Fibroblast of pulmonary artery (primary cell): ENCODE data around the gene DUSP1.

Experiments
- DNase-seq: peaks from one replicate; pipeline ENCODE4 v3.0.0-alpha.2; 2010; ENCODE audit warnings: low read depth
- H3K4me3 ChIP-seq: replicated peaks from 2 replicates; pipeline ENCODE4 v1.5.1; 2011; ENCODE audit warnings: low read depth, mild to moderate bottlenecking, control low read depth, low read length, moderate library complexity
- TF ChIP-seq, protein P1 (sequence below): IDR thresholded peaks from 2 replicates; pipeline ENCODE4 v1.5.1; 2011; ENCODE audit warnings: mild to moderate bottlenecking, control low read depth, low read length, inconsistent platforms; ENCODE audit errors: missing control alignments

Gene DUSP1

DNA sequence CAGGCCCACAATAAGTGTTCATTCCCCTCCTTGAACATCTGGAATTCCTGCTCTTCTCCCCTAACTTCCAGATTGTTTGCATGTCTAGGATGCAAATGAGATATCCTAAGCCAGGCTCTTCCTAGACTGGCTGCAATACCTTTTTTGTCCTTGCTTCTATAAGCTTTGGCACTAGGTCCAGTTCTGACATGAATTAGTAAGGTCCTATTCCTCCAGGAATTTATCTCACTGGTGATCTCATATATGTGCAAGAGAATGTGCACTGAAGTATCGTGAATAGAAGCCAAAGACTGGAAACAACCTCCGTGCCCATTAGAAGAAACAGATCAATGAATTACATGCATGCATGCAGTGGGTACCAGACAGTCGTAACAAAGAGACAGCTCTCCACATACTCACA is 25.2 kb downstream of the DUSP1 start:
- no peak overlapping the region for H3K4me3 ChIP-seq
- no peak for DNase-seq
- TF ChIP-seq, protein P1, sequence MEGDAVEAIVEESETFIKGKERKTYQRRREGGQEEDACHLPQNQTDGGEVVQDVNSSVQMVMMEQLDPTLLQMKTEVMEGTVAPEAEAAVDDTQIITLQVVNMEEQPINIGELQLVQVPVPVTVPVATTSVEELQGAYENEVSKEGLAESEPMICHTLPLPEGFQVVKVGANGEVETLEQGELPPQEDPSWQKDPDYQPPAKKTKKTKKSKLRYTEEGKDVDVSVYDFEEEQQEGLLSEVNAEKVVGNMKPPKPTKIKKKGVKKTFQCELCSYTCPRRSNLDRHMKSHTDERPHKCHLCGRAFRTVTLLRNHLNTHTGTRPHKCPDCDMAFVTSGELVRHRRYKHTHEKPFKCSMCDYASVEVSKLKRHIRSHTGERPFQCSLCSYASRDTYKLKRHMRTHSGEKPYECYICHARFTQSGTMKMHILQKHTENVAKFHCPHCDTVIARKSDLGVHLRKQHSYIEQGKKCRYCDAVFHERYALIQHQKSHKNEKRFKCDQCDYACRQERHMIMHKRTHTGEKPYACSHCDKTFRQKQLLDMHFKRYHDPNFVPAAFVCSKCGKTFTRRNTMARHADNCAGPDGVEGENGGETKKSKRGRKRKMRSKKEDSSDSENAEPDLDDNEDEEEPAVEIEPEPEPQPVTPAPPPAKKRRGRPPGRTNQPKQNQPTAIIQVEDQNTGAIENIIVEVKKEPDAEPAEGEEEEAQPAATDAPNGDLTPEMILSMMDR, result no peak

DNA sequence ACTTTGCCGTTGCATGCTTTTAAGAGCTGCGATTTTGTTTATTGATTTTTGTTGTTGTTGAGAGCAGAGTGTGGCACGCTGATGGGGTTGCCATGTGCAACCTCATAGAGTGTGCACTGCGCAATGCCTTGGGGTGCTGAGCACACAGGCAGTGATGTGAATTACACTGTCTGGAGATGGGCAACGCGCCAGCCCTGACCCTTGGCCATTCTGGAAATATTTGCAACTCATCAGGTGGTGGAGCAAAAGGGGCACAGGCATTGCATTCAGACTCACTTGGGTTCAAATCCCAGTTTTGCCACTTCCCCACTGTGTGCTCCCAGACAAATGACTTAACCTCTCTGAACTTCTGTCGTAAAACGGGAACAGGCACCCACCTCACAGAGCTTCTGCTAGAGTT is 25.6 kb downstream of the DUSP1 start:
- TF ChIP-seq, protein P1, result no peak
- H3K4me3 ChIP-seq, result no peak overlapping the region
- no peak for DNase-seq

DNA sequence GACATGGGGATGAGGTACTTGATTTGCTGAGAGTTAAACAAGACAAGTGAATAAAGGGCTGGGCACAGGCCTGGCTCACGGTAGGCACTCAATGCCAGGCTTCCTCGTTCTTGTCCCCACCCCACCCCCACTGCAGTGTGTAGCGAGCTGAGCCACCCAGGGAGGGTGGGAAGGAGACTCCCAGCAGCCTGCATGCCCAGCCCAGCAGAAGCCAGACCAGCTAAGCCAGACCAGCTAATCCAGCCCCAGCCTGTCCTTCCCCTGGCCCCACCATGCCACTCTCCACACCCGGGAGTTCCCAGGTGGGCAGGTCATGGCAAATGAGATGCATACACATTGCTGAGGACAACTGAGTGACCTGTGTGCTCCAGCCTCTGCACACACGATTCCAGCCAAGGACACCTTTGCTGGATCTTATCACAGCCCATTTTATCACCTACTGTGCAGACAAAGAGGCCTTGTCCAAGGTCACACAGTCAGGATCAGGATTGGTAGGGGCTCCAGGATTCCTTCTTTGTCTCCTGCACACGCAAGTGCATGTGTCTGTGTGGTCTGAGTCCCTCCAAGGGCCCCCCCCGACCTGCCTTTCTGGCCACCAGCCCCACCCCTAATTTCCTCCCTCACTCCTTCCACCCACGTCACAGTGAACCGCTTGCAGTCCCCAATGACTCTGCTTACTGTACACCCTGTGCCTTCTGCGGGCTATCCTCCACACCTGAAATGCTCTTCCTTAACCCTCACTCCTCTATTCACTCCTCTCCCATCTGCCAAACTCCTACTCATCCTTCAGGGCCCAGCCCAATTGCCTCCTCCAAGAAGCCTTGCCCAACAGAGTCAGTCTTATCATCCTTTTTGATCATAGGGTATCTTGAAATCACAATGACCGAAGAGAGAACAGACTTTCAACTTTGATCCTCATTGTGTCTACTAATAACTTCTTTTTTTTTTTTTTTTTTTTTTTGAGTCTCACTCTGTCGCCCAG is 26.6 kb downstream of the DUSP1 start:
- TF ChIP-seq, protein P1, result no peak
- H3K4me3 ChIP-seq, result no peak overlapping the region
- no peak for DNase-seq

GRCh38 chr5:172743112-172743959 is 27.7 kb downstream of the DUSP1 start:
- no peak overlapping the region for H3K4me3 ChIP-seq
- TF ChIP-seq, protein P1, result no peak
- DNase-seq, result no peak

DNA sequence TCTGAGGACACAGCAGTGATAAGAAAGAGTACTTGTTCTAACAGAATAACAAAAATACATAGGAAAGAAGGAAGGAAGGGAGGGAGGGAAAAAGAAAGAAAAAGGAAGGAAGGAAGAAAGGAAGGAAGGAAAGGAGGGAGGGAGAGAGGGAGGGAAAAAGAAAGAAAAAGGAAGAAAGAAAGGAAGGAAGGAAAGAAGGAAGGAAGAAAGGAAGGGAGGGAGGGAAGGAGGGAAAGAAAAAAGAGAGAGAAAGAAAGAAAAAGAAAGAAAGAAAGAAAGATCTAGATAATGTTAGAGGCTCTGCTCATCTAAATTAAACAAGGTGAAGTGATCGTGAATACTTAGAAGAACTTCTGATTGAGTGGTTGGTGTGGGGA is 29.8 kb downstream of the DUSP1 start:
- DNase-seq, result no peak
- no peak overlapping the region for H3K4me3 ChIP-seq
- TF ChIP-seq, protein P1, result no peak

DNA sequence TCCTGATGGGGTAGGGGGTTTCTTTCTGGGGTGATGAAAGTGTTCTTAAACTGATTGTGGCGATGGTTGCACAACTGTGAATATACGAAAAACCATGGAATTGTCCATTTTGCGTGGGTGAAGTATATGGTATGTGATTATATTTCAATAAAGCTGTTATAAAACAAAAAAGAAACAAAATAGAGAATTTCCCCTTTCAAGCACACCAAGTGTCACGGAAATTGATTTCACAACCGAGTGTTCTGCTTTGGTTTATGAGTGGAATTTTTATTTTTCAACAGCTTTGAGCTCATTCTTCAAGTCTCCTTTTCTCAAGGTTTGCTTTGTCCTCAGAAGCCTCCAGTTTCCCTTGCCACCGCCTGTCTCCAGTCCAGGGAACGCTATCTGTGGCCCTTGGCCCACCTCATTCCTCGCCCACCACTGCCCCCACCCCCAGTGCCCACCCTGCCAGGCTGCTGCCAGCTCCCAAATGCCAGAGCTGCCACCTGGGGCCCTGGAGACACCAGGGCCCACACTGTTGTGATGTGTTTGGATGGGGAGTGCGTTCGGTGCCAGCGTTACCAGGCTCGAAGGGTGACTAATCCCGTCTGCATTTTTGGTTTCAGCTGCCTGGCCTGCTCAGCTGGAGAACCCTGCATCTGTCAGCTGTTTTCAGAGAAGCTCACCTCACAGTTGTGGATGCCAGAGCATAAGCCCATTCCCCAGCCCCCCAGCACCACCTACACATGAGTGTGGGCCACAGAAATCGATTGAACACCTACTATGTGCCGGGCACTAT is 30.4 kb downstream of the DUSP1 start:
- peak; percentile 93 for DNase-seq
- TF ChIP-seq, protein P1, result no peak
- no peak overlapping the region for H3K4me3 ChIP-seq
